Endometrial microvascular endothelial cells (primary cell): Measurements from ENCODE around the gene UBL7. TPM values are rescaled to one million over a fixed set of nuclear protein-coding genes. Genes with fewer than 3 reads are reported as not detected.

Experiments used
- in situ Hi-C: cut with HindIII; loops from 2 replicates; pipeline ENCODE4 v1.10.0; 2017; ENCODE audit warnings: low sequenced_read_pairs, low pct_unique_long_range_greater_than_20kb; ENCODE audit errors: inconsistent ontology term
- total RNA-seq: library from RNA; depleted of rRNA; stranded (reverse); fragments of >200 nt; gene quantifications from one replicate; pipeline ENCODE4 v1.2.3, GENCODE V29; 2015; ENCODE audit errors: inconsistent ontology term

Gene UBL7
- total RNA-seq, 1 donor from 2014 or later = 77.6 TPM

- in situ Hi-C loops = no loop called here
These were observed 31.8 kb downstream of the UBL7 start for GRCh38 chr15:74428970-74429780.

DNA sequence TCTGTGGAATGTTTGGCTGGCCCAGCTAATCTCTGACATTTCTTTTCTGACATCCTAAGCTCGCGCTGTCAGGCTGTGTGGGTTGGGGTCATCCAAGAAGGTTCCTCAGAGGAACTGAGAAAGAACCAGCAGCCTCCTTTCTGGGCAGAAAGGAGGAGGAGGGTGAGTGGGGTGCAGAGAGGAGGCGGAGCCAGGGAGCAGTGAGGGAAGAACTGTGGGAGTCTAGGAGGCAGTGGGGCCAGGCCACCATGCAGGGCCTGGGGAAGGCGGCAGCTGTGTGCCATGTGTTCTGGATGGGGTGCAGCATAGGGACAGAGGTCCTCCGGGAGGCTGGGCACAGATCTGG lies 32.5 kb downstream of the UBL7 start:
- in situ Hi-C loops = no loop called here

DNA sequence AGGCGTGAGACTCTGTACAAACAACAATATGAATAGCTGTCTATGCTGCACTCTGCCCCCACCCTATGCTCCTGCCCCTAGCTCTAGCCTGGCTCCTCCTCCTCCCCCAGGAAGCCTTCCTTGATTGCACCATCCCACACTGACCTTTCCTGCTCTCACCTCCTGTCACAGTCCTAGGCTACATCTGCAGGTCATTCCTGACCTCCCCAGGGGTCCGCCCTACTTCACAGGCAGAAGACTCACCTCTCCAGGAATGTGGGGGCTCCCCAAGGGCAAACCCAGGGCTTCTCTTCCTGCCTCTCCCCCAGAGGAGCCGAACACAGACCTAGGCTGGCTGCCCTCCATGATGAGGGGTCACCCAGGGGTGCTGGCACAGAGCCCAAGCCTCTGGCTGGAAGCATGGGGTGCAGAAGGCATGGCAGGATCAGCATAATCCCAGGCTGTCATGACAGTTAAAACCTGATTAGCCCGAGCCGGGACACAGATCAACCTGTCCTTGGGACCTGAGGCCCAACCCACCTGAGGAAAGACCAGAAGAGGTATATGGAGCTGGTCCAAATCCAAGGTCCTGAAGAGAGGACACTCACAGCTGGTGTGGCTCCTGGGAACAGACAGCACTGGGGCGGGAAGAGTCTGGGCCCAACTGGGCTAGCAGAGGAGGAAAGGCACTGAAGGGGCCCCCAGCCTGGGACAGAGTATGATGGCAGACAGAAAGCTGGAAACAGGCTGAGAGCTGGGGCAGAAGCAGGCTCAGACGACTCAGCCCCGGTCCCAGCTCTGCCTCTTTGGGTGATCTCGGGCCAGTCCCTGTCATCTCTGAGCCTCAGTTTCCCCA lies 33.1 kb downstream of the UBL7 start:
- in situ Hi-C loops = no loop called here

DNA sequence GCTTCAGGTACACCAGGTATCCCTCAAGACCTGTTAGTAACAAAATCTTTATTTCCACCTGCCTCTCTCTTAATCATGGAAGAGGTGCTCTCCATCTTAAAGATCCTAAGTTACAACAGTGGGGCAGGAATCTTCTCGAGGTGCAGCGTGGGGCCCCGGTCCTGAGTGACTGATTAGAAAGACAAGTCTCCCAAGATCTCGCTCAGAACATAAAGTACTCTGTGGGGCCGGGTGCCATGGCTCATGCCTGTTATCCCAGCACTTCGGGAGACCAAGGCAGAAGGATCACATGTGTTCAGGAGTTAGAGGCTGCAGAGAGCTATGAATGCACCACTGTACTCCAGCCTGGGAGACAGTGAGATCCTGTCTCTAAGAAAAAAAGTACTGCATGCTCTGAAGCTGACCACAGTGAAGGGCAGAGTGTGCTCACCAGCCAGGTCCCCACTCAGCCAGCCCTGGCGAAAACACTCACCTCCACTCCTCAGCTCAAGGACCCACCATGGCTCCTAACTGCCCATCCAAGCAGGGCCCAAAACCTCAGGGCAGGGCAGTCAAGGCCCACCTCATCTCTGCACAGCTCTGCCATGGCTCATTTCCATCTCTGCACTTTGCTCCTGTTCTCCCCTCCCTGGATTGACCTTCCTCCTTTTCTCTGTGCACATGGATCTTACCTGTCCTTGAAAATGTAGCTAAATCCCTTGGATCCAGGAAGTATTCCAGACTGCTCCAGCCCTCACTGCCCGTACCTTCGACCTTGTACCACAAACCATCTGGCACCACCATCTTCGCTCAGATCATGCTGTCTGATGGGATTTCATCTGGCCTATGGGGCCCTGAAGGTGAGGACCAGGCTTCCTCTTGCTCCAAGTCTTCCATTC lies 34.3 kb downstream of the UBL7 start:
- in situ Hi-C loops = no loop called here

DNA sequence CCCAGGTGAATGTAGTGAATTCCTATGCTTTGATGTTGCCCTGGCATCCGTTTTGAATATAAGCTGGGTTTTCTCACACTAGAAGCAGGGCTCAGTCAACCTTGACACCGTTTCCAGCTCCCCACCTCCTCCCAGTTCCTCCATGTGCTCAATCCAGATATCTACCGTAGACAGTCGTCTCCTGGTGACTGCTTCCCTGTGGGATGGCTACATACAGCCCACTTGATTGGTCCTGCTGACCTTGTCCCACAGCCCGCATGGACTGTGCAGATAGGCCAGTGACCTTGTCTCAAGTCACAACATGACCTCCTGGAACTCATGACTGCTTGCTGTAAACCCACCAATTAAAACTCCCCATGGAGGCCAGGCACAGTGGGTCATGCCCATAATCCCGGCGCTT lies 35.3 kb downstream of the UBL7 start:
- in situ Hi-C loops = no loop called here

DNA sequence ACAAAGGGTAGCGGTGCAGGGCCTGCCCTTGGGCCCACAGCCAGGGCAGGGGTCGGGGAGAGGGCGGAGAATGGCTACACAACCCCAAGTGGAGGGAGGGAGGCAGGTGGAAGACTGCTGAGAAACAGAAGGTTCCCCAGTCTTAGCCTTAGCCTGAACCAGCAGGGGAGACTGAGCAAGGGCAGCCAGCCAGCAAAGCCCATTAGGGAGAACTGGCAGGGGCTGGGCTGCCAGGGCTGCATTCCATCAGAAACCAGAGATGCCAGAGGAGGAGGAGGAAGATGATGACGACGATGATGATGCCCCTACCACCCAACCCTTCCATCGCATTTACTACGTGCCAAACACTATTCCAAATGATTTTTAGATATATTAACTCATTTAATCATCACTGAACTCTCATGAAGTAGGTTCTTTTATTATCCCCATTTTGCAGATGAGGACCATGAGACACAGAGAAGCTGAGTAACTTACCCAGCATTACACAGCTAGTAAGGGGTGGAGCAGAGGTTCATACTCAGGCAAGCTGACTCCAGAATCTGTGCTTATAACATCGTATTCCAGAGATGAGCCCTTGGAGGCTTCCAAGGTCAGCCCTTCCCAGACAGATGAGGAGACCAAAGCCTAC lies 35.9 kb downstream of the UBL7 start:
- in situ Hi-C loops = no loop called here

DNA sequence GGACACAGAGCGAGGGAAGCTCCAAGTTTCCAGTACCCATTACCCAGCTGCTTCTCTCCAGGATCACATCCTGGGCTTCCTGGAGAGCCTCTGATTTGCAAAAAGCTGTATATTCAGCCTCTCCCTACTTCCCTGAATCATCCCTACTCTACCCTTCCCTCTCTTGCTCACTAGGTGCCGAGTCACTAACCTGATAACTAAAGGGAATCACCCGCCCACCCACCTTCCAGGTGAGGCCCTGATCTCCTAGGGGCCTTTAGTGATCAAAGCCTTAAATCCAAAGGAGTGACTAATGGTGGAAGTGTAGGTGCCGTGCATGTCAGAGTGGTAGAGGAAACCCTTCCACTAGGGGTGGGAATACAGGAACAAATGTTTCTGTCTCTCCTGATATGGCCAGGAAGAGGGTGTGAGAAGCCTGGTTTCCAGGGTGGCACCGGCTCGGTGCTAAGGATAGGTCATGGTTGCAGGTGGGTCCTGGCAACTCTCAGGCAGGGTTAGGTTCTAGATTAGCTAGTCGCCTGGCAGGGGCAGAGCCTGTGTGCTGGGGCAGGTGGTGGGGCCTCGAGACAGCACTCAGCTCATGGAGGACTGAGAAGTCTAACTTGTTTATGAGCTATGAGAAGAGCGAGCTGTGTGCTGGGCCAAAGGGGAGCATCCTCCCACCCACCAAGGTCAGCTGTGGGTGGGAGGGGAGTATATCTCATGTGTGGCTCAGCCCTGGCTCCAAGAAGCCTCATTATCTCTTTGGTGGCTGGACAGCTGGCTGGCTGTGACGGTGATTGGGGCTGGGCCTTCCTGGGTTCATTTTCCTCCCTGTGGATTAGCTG lies 37.3 kb downstream of the UBL7 start:
- in situ Hi-C loops = no loop called here

DNA sequence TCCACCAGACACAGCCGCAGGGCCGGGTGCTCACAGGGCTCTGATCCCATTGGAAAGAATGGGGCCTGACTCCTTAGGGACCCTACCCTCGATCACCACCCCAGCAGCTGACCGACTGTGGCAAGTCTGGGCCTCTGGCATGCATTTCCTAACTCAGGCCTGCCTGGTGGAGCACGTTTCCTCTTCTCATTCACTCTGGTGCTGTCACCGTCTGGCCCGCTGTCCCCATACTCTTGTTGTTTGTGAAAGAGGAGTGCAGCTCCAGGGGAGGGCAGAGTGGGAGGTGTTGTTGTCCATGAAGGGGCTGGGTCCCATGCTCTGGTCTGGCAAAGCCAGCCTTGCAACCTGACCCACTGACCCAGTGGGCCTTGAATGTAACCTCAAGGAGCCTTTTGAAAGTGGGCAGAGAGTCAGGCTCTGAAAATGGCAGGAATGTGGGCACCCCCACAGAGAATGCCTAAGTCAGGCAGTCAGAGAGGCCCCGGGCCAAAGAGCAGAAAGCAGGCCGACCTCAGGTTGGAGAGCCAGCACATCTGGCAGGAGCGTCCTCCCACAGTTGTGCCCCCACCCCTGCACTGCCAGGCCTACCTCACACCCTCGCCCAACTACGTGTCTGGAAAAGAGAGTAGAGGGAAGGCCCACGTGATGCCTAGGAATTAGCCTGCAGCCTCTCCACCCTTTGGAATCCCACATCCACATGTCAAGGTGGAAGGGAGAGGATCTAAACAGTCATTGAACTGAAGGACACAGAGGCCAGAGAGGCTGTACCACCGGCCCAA lies 38.1 kb downstream of the UBL7 start:
- in situ Hi-C loops = no loop called here

- in situ Hi-C loops = no loop called here
These were observed 38.7 kb downstream of the UBL7 start for GRCh38 chr15:74422265-74422651.

DNA sequence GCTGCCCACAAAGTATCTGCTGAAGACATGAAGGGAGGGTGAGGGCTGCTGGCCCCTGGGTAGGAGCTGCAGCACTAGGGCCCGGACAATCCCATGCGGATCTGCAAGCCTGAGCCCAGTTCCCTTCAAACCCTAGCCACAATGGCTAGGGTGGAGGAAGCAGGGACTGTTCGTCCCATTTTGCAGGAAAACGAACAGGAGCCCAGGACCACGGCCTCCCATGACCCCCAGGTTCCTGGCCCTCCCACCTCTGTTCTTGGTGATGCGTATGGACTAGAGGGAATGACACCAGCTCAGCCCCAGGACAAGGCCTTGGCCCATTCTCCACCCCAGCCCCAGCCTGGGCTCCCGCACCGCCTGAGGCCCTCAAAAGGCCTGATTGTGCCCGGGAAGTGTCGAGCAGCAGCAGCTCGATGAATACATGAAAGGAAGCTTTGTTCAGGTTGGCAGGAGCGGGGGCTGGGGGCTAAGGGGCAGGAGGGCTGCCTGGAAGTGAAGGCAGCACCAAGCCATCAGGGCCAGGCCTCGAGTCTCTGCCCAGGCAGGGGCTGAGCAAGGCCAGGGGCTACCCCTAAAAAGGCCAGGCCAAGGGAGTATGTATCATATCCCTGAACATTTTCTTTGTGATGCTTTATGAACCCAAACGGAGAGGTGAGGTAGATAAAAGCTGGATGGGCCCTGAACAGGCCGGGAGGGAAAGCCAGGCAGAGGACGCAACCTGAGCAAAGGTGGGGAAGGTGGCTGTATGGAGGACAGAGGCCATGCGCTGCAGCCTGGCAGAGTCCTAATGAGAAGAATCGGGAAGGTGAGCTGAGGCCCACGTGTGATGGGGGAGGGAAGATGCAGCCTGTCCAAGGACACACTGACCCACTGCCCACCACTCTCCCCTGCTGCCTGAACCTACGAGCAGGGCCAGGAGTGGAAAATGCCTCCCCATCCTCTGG lies 39.4 kb downstream of the UBL7 start:
- in situ Hi-C loops = no loop called here

GRCh38 chr15:74420193-74420905 lies 40.6 kb downstream of the UBL7 start:
- in situ Hi-C loops = no loop called here

- in situ Hi-C loops = no loop called here
These were observed 41.5 kb downstream of the UBL7 start for GRCh38 chr15:74419432-74419831.

- in situ Hi-C loops = no loop called here
These were observed 42.2 kb downstream of the UBL7 start for GRCh38 chr15:74418575-74419338.

- in situ Hi-C loops = no loop called here
These were observed 43.3 kb downstream of the UBL7 start for GRCh38 chr15:74417670-74418069.

DNA sequence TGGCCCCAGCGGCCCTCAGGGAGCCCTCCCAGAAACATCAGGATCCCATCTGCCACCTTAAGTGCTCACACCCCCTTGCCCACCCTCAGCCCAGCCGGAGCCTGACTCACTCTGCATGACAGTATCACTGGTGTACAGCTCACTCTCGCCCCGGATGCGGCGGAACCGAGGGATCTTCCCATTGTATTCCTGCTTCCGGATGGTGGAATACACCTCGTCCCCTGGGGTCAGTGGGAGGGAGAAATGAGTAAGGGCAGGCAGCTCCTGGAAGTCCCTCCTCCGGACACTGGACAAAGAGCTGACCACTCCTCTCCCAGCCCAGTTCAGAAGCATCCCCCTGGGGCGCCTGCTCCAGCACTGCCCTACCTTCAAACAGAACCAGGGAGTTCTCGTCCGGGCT lies 43.7 kb downstream of the UBL7 start:
- in situ Hi-C loops = no loop called here
